K562 (cell line): ENCODE data around the gene BRCA1. TPM values are rescaled to one million over a fixed set of nuclear protein-coding genes. Genes with fewer than 3 reads are reported as not detected.

ENCODE experiments used
- ATAC-seq: fragments of 200-7000 bp; cut with Tn5 transposase; 3 replicates; pipeline ENCODE4 v1.9.1; 2020; ENCODE audit warnings: moderate library complexity
- BruUV-seq: library from RNA; stranded (reverse); fragments of 400-500 nt; replicated peaks from 2 replicates; lab custom pipeline; 2021; lab: Mats Ljungman, UMichigan
- CTCF ChIA-PET: fragments of 300-600 bp; formaldehyde crosslinking; extraction: SDS; loops from one replicate; lab custom pipeline; 2021; ENCODE audit warnings: low intra/inter-chr PET ratio; lab: Yijun Ruan, JAX
- POLR2A ChIA-PET: fragments of 300-600, 350-650 bp; sonication (Branson Sonifier 250); formaldehyde crosslinking; extraction: SDS; loops from one replicate; lab custom pipeline; 2021; ENCODE audit warnings: antibody characterized with exemption, inconsistent platforms; lab: Yijun Ruan, JAX
- DNase-seq, 4 experiments: peaks; one replicate each; pipeline versions ENCODE4 v3.0.0 to v3.0.0-alpha.2; 2011 to 2018; ENCODE audit warnings: low spot score in 3 of 4, mixed read lengths in 3 of 4; ENCODE audit errors: extremely low read depth in 1 of 4
- FAIRE-seq: peaks from 2 replicates; lab custom pipeline; 2011; peaks lifted over from hg19 to GRCh38; lab: Jason Lieb, UNC
- H2AFZ ChIP-seq: 2 replicates; pipeline ENCODE4 v1.6.0; 2011; ENCODE audit warnings: low read depth, low read length, control low read depth, inconsistent platforms
- H3K27ac ChIP-seq: fragments of 200-600 bp; 3 replicates; pipeline ENCODE4 v1.8.0; 2011; ENCODE audit warnings: low read depth, mild to moderate bottlenecking, control low read depth, inconsistent platforms, low read length, moderate library complexity, mixed read lengths; ENCODE audit errors: extremely low read depth
- H3K27me3 ChIP-seq, 2 experiments: fragments of 300-600 bp in 1 of 2; 2 replicates in 1 of 2; 3 replicates in 1 of 2; pipeline versions ENCODE4 v1.6.0 to v1.8.0; 2011; ENCODE audit warnings: inconsistent platforms in 2 of 2, low read length in 2 of 2, mild to moderate bottlenecking in 1 of 2, mixed read lengths in 1 of 2, moderate library complexity in 1 of 2; ENCODE audit not compliant: control insufficient read depth in 2 of 2, insufficient read depth in 2 of 2
- H3K36me3 ChIP-seq: fragments of 300-600 bp; 3 replicates; pipeline ENCODE4 v1.8.0; 2011; ENCODE audit warnings: mild to moderate bottlenecking, low read length, inconsistent platforms; ENCODE audit not compliant: control insufficient read depth, insufficient read depth
- H3K4me1 ChIP-seq, 2 experiments: fragments of 200-600 bp in 1 of 2; replicated peaks in 1 of 2; 2 replicates in 1 of 2; 3 replicates in 1 of 2; pipeline versions ENCODE4 v1.5.1 to v1.8.0; 2011; ENCODE audit warnings: inconsistent platforms in 2 of 2, low read length in 2 of 2, mild to moderate bottlenecking in 1 of 2, mixed read lengths in 1 of 2, moderate library complexity in 1 of 2; ENCODE audit not compliant: control insufficient read depth in 2 of 2, insufficient read depth in 2 of 2
- H3K4me2 ChIP-seq: 2 replicates; pipeline ENCODE4 v1.6.1; 2011; ENCODE audit warnings: low read length, control low read depth, inconsistent platforms, mixed read lengths; ENCODE audit not compliant: insufficient read depth
- H3K4me3 ChIP-seq: fragments of 200-600 bp; sonication (generic), shearing (Covaris generic); 2 replicates; pipeline ENCODE4 v1.5.1; 2016; ENCODE audit warnings: control low read depth, inconsistent platforms
- H3K79me2 ChIP-seq: fragments of 200-600 bp; 3 replicates; pipeline ENCODE4 v1.8.0; 2011; ENCODE audit warnings: low read length, inconsistent platforms; ENCODE audit not compliant: control insufficient read depth, insufficient read depth
- H3K9ac ChIP-seq, 2 experiments: 2 replicates each; pipeline versions ENCODE4 v1.6.0 to v1.6.1; 2011; ENCODE audit warnings: low read depth in 2 of 2, low read length in 2 of 2, control low read depth in 1 of 2, inconsistent platforms in 1 of 2, mild to moderate bottlenecking in 1 of 2, mixed read lengths in 1 of 2; ENCODE audit not compliant: insufficient read depth in 1 of 2
- H3K9me1 ChIP-seq: one replicate; pipeline ENCODE4 v1.6.0; 2011; ENCODE audit warnings: inconsistent platforms, mild to moderate bottlenecking, low read length, moderate library complexity; ENCODE audit not compliant: control insufficient read depth, insufficient read depth
- H3K9me3 ChIP-seq: replicated peaks from 2 replicates; pipeline ENCODE4 v1.5.1; 2011; ENCODE audit warnings: low read depth, low read length, inconsistent platforms; ENCODE audit not compliant: control insufficient read depth, insufficient read depth
- H4K20me1 ChIP-seq: replicated peaks from 2 replicates; pipeline ENCODE4 v1.6.1; 2011; ENCODE audit warnings: low read length, inconsistent platforms, mixed read lengths; ENCODE audit not compliant: control insufficient read depth, insufficient read depth
- ADNP ChIP-seq: fragments of 200-800 bp; sonication (Bioruptor generic); IDR thresholded peaks from 2 replicates; pipeline ENCODE4 v1.6.1; 2016; ENCODE audit warnings: missing genetic modification characterization, missing compliant biosample characterization
- CCAR2 ChIP-seq: fragments of 200-400 bp; formaldehyde crosslinking; IDR thresholded peaks from 2 replicates; pipeline ENCODE4 v1.6.1; 2017; ENCODE audit warnings: mild to moderate bottlenecking, low read depth, low read length
- HOXB6 ChIP-seq: fragments of 250-450 bp; sonication (Bioruptor Pico); IDR thresholded peaks from 2 replicates; pipeline ENCODE4 v1.5.1; 2022; ENCODE audit warnings: mild to moderate bottlenecking, borderline replicate concordance
- KLF10 ChIP-seq: fragments of 250-450 bp; sonication (Bioruptor Pico); IDR thresholded peaks from 2 replicates; pipeline ENCODE4 v1.6.1; 2021; ENCODE audit warnings: matching md5 sums
- RCOR1 ChIP-seq, 2 experiments: IDR thresholded peaks; 2 replicates each; pipeline ENCODE4 v1.6.1; 2012; ENCODE audit warnings: low read depth in 2 of 2, low read length in 2 of 2, borderline replicate concordance in 1 of 2, improper control_type of control experiment in 1 of 2
- ZNF174 ChIP-seq: fragments of 250-450 bp; sonication (Bioruptor Pico); IDR thresholded peaks from 2 replicates; pipeline ENCODE4 v1.4.0; 2020; ENCODE audit warnings: mild to moderate bottlenecking
- WGBS: fragments of 100-300 bp; shearing (Covaris generic); methylation state at CpG from one replicate; pipeline ENCODE4 v1.1.6; 2016; ENCODE audit warnings: low coverage, mixed read lengths; ENCODE audit not compliant: insufficient coverage; ENCODE audit errors: missing lambda C conversion rate; 5-methylcytosine and 5-hydroxymethylcytosine counted together
- in situ Hi-C: fragments of 300-500 bp; cut with MboI; formaldehyde crosslinking; loops from 4 replicates; pipeline ENCODE4 v1.15.0; 2018; ENCODE audit warnings: inconsistent platforms, mixed read lengths
- intact Hi-C: fragments of 100-400 bp; cut with micrococcal nuclease; formaldehyde crosslinking; loops from 2 replicates; pipeline ENCODE4 v1.14.2; 2022
- polyA plus RNA-seq, 8 experiments: library from polyadenylated mRNA; depleted of rRNA in 4 of 8; stranded (reverse) in 5 of 8; unstranded in 3 of 8; fragments of >200 nt; fragmentation: Nextera tagmentation in 2 of 8; fragmentation: Illumina TruSeq in 1 of 8; extraction: Ambion mirVana in 2 of 8; extraction: Trizol in 1 of 8; gene quantifications; 2 replicates each; pipeline versions ENCODE4 v1.2.1 to v1.2.3, GENCODE V29; 2011 to 2014; ENCODE audit warnings: inconsistent platforms in 1 of 8, missing spikeins in 1 of 8
- total RNA-seq, 7 experiments: library from RNA; depleted of rRNA in 6 of 7; stranded (reverse); fragments of >200 nt in 6 of 7; fragmentation: Illumina TruSeq in 2 of 7; extraction: Trizol in 2 of 7; gene quantifications; 2 replicates each; pipeline versions ENCODE4 v1.2.1 to v1.2.3, GENCODE V29; 2011 to 2021; ENCODE audit warnings: low replicate concordance in 1 of 7
- TF ChIP-seq, protein P1 (sequence below): fragments of 450-650 bp; IDR thresholded peaks from 2 replicates; pipeline ENCODE4 v1.6.1; 2017; ENCODE audit warnings: mild to moderate bottlenecking, moderate library complexity
- TF ChIP-seq, protein P2 (sequence below), 2 experiments: fragments of 450-650 bp in 1 of 2; sonication (generic) in 1 of 2; formaldehyde crosslinking in 1 of 2; IDR thresholded peaks; 2 replicates each; pipeline versions ENCODE4 v1.7.1 to v1.9.0; 2016 to 2022; ENCODE audit warnings: inconsistent platforms in 1 of 2, mild to moderate bottlenecking in 1 of 2, missing genetic modification reagents in 1 of 2

The BRCA1 gene
- total and polyA plus RNA-seq, 9 of the 15 experiments (the other 6 are each of a cell fraction or from before 2014, with no cell fraction given), result 25.9 to 95.3 (median 62.3) TPM

DNA sequence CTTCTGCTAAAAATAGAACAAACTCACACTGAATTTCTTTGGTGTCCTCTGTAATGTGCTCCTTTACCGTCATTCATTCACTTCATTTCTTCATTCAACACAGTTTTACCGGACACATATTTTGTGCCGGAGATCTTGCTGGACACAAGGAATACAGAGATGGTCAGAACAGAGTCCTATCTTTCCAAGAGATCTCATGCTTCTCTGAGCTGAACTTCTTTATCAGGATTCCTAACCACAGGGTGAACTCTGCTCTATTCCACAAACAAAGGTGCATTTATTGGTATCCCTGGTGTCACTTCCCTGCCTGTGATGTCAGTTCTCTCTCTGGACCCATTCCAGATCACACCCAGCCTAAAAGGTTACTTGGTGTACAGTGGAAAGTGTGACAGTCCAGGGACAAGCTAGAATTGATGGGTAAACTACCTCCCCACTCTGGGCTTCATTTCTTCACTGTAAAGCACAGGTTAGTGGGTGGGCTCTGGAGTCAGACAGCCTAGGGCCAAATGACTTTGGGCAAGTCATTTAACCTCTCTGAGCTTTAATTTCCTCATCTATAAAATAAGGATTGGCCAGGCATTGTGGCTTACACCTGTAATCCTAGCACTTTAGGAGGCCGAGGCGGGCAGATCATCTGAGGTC lies 114.4 kb downstream of the BRCA1 start:
- H3K27me3 ChIP-seq, result no peaks in the 10 kb centered on the region
- in situ Hi-C loops, result loop anchor here (10.0 kb wide), 1 partner anchor 304 kb away; no protein-coding TSS in a partner anchor
- H2AFZ ChIP-seq, result peak overlapping the region; percentile 33; the same call in 1 of the 2 replicates
- H3K4me2 ChIP-seq, result peak overlapping the region; percentile 45; the same call in 1 of the 2 replicates
- H3K79me2 ChIP-seq, result no peaks in the 10 kb centered on the region; the same call in 2 of the 3 replicates
- no TSS peak for BruUV-seq
- DNase-seq, result peak in 3 of 4 experiments; percentile 38 to 58 (median 41)
- intact Hi-C loops, result no loop called here
- H3K27ac ChIP-seq, result 0 out of 3 replicates have a peak overlapping the region, but pooled peaks have one; percentile 2
- no peak for ATAC-seq
- H3K9ac ChIP-seq, result peak overlapping the region; percentile 10 to 62; a peak in 1 of 4 replicates
- ChIA-PET CTCF (no interaction called here), POLR2A (interaction anchor here (0.6 to 4.0 kb wide), 8 partner anchors 8 to 122 kb away, joined by 3 to 31 read pairs (median 6); partner anchors contain the start of genes RPL27 and VAT1)
- no peaks in the 10 kb centered on the region for H3K9me1 ChIP-seq
- H3K36me3 ChIP-seq, result peaks cover 28% of the 10 kb centered on the region; the same call in 1 of the 3 replicates
- FAIRE-seq, result peak; percentile 77
- no peak overlapping the region for H3K4me3 ChIP-seq
- H4K20me1 ChIP-seq, result no peaks in the 10 kb centered on the region; the same call in 1 of the 2 replicates
- WGBS, result 38% methylated on average over 5 of the region's 5 CpGs
- H3K4me1 ChIP-seq, result peaks cover 22 to 31% of the 10 kb centered on the region in 2 experiments
- no peaks in the 10 kb centered on the region; the same call in 1 of the 2 replicates for H3K9me3 ChIP-seq
- TF ChIP-seq, protein P1, sequence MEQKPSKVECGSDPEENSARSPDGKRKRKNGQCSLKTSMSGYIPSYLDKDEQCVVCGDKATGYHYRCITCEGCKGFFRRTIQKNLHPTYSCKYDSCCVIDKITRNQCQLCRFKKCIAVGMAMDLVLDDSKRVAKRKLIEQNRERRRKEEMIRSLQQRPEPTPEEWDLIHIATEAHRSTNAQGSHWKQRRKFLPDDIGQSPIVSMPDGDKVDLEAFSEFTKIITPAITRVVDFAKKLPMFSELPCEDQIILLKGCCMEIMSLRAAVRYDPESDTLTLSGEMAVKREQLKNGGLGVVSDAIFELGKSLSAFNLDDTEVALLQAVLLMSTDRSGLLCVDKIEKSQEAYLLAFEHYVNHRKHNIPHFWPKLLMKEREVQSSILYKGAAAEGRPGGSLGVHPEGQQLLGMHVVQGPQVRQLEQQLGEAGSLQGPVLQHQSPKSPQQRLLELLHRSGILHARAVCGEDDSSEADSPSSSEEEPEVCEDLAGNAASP, result no peak
- no peak for TF ChIP-seq ADNP (tag)
- no peak for TF ChIP-seq ZNF174
- TF ChIP-seq, protein P2, sequence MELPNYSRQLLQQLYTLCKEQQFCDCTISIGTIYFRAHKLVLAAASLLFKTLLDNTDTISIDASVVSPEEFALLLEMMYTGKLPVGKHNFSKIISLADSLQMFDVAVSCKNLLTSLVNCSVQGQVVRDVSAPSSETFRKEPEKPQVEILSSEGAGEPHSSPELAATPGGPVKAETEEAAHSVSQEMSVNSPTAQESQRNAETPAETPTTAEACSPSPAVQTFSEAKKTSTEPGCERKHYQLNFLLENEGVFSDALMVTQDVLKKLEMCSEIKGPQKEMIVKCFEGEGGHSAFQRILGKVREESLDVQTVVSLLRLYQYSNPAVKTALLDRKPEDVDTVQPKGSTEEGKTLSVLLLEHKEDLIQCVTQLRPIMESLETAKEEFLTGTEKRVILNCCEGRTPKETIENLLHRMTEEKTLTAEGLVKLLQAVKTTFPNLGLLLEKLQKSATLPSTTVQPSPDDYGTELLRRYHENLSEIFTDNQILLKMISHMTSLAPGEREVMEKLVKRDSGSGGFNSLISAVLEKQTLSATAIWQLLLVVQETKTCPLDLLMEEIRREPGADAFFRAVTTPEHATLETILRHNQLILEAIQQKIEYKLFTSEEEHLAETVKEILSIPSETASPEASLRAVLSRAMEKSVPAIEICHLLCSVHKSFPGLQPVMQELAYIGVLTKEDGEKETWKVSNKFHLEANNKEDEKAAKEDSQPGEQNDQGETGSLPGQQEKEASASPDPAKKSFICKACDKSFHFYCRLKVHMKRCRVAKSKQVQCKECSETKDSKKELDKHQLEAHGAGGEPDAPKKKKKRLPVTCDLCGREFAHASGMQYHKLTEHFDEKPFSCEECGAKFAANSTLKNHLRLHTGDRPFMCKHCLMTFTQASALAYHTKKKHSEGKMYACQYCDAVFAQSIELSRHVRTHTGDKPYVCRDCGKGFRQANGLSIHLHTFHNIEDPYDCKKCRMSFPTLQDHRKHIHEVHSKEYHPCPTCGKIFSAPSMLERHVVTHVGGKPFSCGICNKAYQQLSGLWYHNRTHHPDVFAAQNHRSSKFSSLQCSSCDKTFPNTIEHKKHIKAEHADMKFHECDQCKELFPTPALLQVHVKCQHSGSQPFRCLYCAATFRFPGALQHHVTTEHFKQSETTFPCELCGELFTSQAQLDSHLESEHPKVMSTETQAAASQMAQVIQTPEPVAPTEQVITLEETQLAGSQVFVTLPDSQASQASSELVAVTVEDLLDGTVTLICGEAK (IDR thresholded peaks at IDR 0.05), result no peak
- TF ChIP-seq, protein P2 (CRISPR knock-in tag; IDR thresholded peaks at IDR 0.05), result no peak
- TF ChIP-seq KLF10, result no peak
- TF ChIP-seq HOXB6 (CRISPR knock-in tag), result no peak
- TF ChIP-seq RCOR1 (IDR thresholded peaks at IDR 0.05; ENCODE audit: borderline replicate concordance in 1 of 2, low read depth in 2 of 2, low read length in 2 of 2), result peak in 1 of 2 experiments; percentile 16; a peak in 1 of 4 replicates
- TF ChIP-seq CCAR2, result no peak
